HL-60 (cell line): ENCODE data around the gene DIP2A.

ENCODE experiments used
- DNase-seq, 2 experiments: peaks; one replicate each; pipeline ENCODE4 v3.0.0-alpha.2; 2010 to 2020; ENCODE audit warnings: low read depth in 1 of 2, low spot score in 1 of 2
- H3K27ac ChIP-seq: fragments of 250-450 bp; sonication (Bioruptor Pico); replicated peaks from 2 replicates; pipeline ENCODE4 v1.5.1; 2020; ENCODE audit warnings: mild to moderate bottlenecking, moderate library complexity
- H3K27me3 ChIP-seq: fragments of 250-450 bp; sonication (Bioruptor Pico); 2 replicates; pipeline ENCODE4 v1.5.1; 2021; ENCODE audit warnings: mild to moderate bottlenecking, moderate library complexity; ENCODE audit not compliant: insufficient read depth, poor library complexity, severe bottlenecking
- H3K4me3 ChIP-seq: replicated peaks from 2 replicates; pipeline ENCODE4 v1.5.1; 2011; ENCODE audit warnings: mild to moderate bottlenecking, control low read depth, low read length; ENCODE audit not compliant: insufficient read depth
- GABPA ChIP-seq: IDR thresholded peaks from 2 replicates; pipeline ENCODE4 v1.6.1; 2012; ENCODE audit warnings: low read depth
- POLR2AphosphoS5 ChIP-seq: IDR thresholded peaks from 2 replicates; pipeline ENCODE4 v1.6.1; 2012; ENCODE audit warnings: low read depth
- SPI1 ChIP-seq: IDR thresholded peaks from 2 replicates; pipeline ENCODE4 v1.6.1; 2012; ENCODE audit warnings: low read depth, mild to moderate bottlenecking, borderline replicate concordance
- TF ChIP-seq, protein P1 (sequence below): IDR thresholded peaks from one replicate; pipeline ENCODE4 v1.5.1; 2011; ENCODE audit warnings: low read length, control low read depth, inconsistent platforms; ENCODE audit not compliant: insufficient read depth
- TF ChIP-seq, protein P2 (sequence below): IDR thresholded peaks from 2 replicates; pipeline ENCODE4 v1.6.1; 2012; ENCODE audit warnings: low read depth; ENCODE audit not compliant: insufficient replicate concordance

Gene DIP2A

DNA sequence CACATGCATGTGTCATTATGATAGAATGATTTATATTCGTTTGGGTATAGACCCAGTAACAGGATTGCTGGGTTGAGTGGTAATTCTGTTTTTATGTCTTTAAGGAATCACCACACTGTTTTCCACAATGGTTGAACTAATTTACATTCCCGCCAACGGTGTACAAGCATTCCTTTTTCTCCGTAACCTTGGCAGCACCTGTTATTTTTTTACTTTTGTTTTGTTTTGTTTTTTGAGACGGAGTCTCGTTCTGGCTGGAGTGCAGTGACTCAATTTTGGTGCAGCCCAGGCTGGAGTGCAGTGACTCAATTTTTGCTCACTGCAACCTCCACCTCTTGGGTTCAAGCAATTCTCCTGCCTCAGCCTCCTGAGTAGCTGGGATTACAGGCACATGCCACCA, 154.7 kb downstream of the DIP2A start:
- H3K27ac ChIP-seq: no peak overlapping the region
- TF ChIP-seq, protein P1, sequence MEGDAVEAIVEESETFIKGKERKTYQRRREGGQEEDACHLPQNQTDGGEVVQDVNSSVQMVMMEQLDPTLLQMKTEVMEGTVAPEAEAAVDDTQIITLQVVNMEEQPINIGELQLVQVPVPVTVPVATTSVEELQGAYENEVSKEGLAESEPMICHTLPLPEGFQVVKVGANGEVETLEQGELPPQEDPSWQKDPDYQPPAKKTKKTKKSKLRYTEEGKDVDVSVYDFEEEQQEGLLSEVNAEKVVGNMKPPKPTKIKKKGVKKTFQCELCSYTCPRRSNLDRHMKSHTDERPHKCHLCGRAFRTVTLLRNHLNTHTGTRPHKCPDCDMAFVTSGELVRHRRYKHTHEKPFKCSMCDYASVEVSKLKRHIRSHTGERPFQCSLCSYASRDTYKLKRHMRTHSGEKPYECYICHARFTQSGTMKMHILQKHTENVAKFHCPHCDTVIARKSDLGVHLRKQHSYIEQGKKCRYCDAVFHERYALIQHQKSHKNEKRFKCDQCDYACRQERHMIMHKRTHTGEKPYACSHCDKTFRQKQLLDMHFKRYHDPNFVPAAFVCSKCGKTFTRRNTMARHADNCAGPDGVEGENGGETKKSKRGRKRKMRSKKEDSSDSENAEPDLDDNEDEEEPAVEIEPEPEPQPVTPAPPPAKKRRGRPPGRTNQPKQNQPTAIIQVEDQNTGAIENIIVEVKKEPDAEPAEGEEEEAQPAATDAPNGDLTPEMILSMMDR: no peak
- no peak for TF ChIP-seq SPI1
- TF ChIP-seq GABPA: no peak
- no peak for TF ChIP-seq POLR2AphosphoS5
- TF ChIP-seq, protein P2, sequence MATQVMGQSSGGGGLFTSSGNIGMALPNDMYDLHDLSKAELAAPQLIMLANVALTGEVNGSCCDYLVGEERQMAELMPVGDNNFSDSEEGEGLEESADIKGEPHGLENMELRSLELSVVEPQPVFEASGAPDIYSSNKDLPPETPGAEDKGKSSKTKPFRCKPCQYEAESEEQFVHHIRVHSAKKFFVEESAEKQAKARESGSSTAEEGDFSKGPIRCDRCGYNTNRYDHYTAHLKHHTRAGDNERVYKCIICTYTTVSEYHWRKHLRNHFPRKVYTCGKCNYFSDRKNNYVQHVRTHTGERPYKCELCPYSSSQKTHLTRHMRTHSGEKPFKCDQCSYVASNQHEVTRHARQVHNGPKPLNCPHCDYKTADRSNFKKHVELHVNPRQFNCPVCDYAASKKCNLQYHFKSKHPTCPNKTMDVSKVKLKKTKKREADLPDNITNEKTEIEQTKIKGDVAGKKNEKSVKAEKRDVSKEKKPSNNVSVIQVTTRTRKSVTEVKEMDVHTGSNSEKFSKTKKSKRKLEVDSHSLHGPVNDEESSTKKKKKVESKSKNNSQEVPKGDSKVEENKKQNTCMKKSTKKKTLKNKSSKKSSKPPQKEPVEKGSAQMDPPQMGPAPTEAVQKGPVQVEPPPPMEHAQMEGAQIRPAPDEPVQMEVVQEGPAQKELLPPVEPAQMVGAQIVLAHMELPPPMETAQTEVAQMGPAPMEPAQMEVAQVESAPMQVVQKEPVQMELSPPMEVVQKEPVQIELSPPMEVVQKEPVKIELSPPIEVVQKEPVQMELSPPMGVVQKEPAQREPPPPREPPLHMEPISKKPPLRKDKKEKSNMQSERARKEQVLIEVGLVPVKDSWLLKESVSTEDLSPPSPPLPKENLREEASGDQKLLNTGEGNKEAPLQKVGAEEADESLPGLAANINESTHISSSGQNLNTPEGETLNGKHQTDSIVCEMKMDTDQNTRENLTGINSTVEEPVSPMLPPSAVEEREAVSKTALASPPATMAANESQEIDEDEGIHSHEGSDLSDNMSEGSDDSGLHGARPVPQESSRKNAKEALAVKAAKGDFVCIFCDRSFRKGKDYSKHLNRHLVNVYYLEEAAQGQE: no peak
- no peak for DNase-seq
- no peak overlapping the region for H3K4me3 ChIP-seq
- H3K27me3 ChIP-seq: no peaks in the 10 kb centered on the region

DNA sequence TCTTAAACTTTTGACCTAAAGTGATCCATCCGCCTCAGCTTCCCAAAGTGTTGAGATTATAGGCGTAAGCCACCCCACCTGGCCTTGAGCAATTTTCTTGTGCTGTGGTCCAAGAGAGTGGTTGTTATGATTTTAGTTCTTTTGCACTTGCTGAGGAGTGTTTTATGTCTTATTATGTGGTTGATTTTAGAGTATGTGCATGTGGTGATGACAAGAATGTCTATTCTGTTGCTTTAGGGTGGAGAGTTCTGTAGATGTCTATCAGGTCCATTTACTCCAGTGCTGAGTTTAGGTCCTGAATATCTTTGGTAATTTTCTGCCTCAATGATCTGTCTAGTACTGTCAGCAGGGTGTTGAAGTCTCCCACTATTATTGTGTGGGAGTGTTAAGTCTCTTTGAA, 157.4 kb downstream of the DIP2A start:
- no peak for DNase-seq
- Histone ChIP-seq H3K27me3 (no peaks in the 10 kb centered on the region), H3K4me3 (no peak overlapping the region), H3K27ac (no peak overlapping the region)
- TF ChIP-seq POLR2AphosphoS5 (no peak), GABPA (no peak), SPI1 (no peak)
- TF ChIP-seq, protein P2: no peak

DNA sequence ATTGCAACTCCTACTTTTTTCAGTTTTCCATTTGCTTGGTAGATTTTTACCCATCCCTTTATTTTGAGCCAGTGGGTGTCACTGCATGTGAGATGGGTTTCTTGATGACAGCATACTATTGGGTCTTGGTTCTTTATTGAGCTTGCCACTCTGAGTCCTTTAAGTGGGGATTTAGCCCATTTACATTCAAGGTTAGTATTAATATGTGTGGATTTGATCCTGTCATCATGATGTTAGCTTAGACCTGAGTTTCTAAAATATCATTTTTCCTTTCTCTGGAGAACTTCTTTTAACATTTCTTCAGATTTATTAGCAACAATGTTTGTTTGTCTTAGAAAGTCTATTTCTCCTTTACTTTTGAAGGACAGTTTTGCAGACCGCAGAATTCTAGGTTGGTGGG, 158.0 kb downstream of the DIP2A start:
- TF ChIP-seq POLR2AphosphoS5: no peak
- TF ChIP-seq, protein P2: no peak
- no peak overlapping the region for H3K4me3 ChIP-seq
- no peaks in the 10 kb centered on the region for H3K27me3 ChIP-seq
- H3K27ac ChIP-seq: peak overlapping the region; percentile 35
- no peak for DNase-seq

DNA sequence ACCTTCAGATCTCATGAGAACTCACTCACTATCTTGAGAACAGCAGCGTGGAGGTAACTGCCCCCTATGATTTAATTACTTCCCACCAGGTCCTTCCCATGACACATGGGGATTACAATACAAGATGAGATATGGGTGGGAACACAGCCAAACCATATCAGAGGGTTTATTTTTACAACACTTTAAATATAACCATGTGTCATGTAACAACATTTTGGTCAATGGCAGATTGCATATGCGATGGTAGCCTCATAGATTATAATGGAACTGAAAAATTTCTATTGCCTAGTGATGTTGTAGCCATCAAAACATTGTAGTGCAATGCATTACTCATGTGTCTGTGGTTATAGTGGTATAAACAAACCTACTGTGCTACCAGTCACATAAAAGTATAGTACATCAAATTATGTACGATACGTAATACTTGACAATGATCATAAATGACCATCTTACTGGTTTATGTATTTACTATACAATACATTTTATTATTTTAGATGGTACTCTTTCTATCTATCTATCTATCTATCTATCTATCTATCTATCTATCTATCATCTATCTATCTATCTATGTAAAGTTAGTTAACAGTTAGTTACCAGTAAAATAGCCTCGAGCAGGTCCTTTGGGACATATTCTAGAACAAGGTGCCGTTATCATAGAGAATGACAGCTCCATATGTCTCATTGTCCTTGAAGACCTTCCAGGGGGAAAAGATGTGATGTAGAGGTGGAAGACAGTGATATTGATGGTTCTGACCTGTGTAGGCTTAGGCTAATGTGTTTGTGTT, 158.8 kb downstream of the DIP2A start:
- no peak overlapping the region for H3K4me3 ChIP-seq
- no peak for DNase-seq
- no peak for TF ChIP-seq POLR2AphosphoS5
- TF ChIP-seq GABPA: no peak
- TF ChIP-seq, protein P2: no peak
- TF ChIP-seq SPI1: no peak
- TF ChIP-seq, protein P1: no peak
- no peaks in the 10 kb centered on the region for H3K27me3 ChIP-seq
- H3K27ac ChIP-seq: peak overlapping the region; percentile 35
